HepG2 (cell line): ENCODE results near the gene SNX10. TPM values are rescaled to one million over a fixed set of nuclear protein-coding genes. Genes with fewer than 3 reads are reported as not detected.

ENCODE experiments used
- AHDC1 ChIP-seq: sonication (generic); formaldehyde crosslinking; IDR thresholded peaks from 2 replicates; pipeline ENCODE4 v1.5.1; 2020; ENCODE audit warnings: mild to moderate bottlenecking, missing genetic modification reagents, borderline replicate concordance
- AKAP8 ChIP-seq: sonication (generic); formaldehyde crosslinking; IDR thresholded peaks from 2 replicates; pipeline ENCODE4 v1.5.1; 2020; ENCODE audit warnings: mild to moderate bottlenecking, missing genetic modification reagents
- NR1H2 ChIP-seq: sonication (generic); formaldehyde crosslinking; IDR thresholded peaks from 2 replicates; pipeline ENCODE4 v1.8.1; 2022; ENCODE audit warnings: low read depth, missing genetic modification reagents, borderline replicate concordance
- ONECUT2 ChIP-seq: sonication (generic); formaldehyde crosslinking; IDR thresholded peaks from 2 replicates; pipeline ENCODE4 v1.4.0; 2020; ENCODE audit warnings: missing genetic modification reagents
- SRSF4 ChIP-seq: fragments of 200-400 bp; formaldehyde crosslinking; IDR thresholded peaks from one replicate; pipeline ENCODE4 v1.6.1; 2018; ENCODE audit warnings: mild to moderate bottlenecking, low read depth, low read length, moderate library complexity; ENCODE audit not compliant: poor library complexity, severe bottlenecking
- TRIM22 ChIP-seq: fragments of 450-650 bp; IDR thresholded peaks from 2 replicates; pipeline ENCODE4 v1.6.1; 2017
- YY1 ChIP-seq: IDR thresholded peaks from 2 replicates; pipeline ENCODE4 v1.6.1; 2011; ENCODE audit warnings: low read length, low read depth, moderate library complexity, mild to moderate bottlenecking; ENCODE audit not compliant: insufficient read depth, insufficient replicate concordance
- ZFP1 ChIP-seq: IDR thresholded peaks from 2 replicates; pipeline ENCODE4 v1.6.1; 2016
- ZIK1 ChIP-seq: sonication (generic); formaldehyde crosslinking; IDR thresholded peaks from 2 replicates; pipeline ENCODE4 v1.5.0; 2020; ENCODE audit warnings: mild to moderate bottlenecking, low read depth, missing genetic modification reagents, borderline replicate concordance
- ZNF251 ChIP-seq: sonication (generic); formaldehyde crosslinking; IDR thresholded peaks from 2 replicates; pipeline ENCODE4 v1.9.0; 2021; ENCODE audit warnings: mild to moderate bottlenecking, missing genetic modification reagents
- ZNF501 ChIP-seq: sonication (generic); formaldehyde crosslinking; IDR thresholded peaks from 2 replicates; pipeline ENCODE4 v1.5.1; 2020; ENCODE audit warnings: mild to moderate bottlenecking, moderate library complexity, missing genetic modification reagents
- ZNF605 ChIP-seq: sonication (generic); formaldehyde crosslinking; IDR thresholded peaks from 2 replicates; pipeline ENCODE4 v1.8.0; 2022; ENCODE audit warnings: mild to moderate bottlenecking, missing genetic modification reagents
- ZNF781 ChIP-seq: sonication (generic); formaldehyde crosslinking; IDR thresholded peaks from 2 replicates; pipeline ENCODE4 v1.5.1; 2020; ENCODE audit warnings: borderline replicate concordance, mild to moderate bottlenecking, missing genetic modification reagents; ENCODE audit errors: not compliant biosample characterization
- ZNF850 ChIP-seq: sonication (generic); formaldehyde crosslinking; conservative IDR thresholded peaks from 2 replicates; pipeline ENCODE4 v1.9.0; 2021; ENCODE audit warnings: mild to moderate bottlenecking, missing genetic modification reagents
- ZSCAN30 ChIP-seq: sonication (generic); formaldehyde crosslinking; IDR thresholded peaks from 2 replicates; pipeline ENCODE4 v1.5.0; 2020; ENCODE audit warnings: mild to moderate bottlenecking, missing genetic modification reagents
- polyA plus RNA-seq, 8 experiments: library from polyadenylated mRNA; depleted of rRNA in 3 of 8; stranded (reverse) in 7 of 8; unstranded in 1 of 8; fragments of >200 nt; fragmentation: Illumina TruSeq in 4 of 8; extraction: Trizol in 4 of 8; gene quantifications; 2 replicates each; pipeline versions ENCODE4 v1.2.1 to v1.2.3, GENCODE V29; 2011 to 2016; ENCODE audit warnings: low read depth in 4 of 8, missing spikeins in 1 of 8, mixed read lengths in 1 of 8; ENCODE audit not compliant: insufficient read depth in 1 of 8
- total RNA-seq, 5 experiments: library from RNA; depleted of rRNA; stranded (reverse); fragments of >200 nt; fragmentation: Illumina TruSeq; extraction: Trizol; gene quantifications; 2 replicates each; pipeline ENCODE4 v1.2.3, GENCODE V29; 2016; ENCODE audit warnings: low read depth in 1 of 5
- TF ChIP-seq, protein P1 (sequence below): sonication (generic); formaldehyde crosslinking; IDR thresholded peaks from 2 replicates; pipeline ENCODE4 v1.4.0; 2020; ENCODE audit warnings: missing genetic modification reagents, borderline replicate concordance

SNX10 gene
- total and polyA plus RNA-seq, 2 of the 13 experiments (the other 11 are each of a cell fraction or from before 2014, with no cell fraction given) = 26.0 to 27.6 TPM

DNA sequence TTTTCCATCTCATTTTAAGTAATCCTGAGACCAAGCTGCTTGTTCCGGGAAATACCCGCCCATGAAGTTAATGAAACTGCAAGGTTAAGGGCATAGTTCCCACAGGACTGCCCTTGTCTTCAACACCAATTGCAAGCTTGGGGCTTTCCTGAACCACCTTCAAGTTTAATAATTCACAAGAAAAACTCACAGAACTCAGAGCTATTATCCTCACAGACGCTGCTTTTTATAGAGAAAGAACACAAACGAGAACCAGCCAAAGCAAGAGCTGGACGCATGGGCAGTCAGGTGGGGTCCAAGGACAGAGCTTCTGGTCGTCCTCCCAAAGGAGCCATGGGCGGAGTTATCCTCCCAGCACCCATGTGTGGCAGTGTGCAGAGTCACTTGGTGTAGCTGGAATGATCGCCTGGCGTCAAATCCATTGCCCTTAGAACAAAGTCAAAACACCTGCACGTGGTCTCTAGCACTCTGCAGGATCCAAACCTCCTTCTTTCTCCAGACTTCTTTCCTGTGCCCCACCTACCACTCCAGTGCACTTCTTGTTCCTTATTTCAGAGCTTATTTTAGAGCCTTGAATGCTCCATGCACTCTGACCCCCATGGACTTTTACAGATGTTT is 56.7 kb downstream of the SNX10 start (continued):
- no peak for TF ChIP-seq ZNF781
- TF ChIP-seq AHDC1 (CRISPR knock-in tag) = peak; percentile 84
- TF ChIP-seq NR1H2 = no peak
- TF ChIP-seq ZIK1 = no peak
- TF ChIP-seq, protein P1, sequence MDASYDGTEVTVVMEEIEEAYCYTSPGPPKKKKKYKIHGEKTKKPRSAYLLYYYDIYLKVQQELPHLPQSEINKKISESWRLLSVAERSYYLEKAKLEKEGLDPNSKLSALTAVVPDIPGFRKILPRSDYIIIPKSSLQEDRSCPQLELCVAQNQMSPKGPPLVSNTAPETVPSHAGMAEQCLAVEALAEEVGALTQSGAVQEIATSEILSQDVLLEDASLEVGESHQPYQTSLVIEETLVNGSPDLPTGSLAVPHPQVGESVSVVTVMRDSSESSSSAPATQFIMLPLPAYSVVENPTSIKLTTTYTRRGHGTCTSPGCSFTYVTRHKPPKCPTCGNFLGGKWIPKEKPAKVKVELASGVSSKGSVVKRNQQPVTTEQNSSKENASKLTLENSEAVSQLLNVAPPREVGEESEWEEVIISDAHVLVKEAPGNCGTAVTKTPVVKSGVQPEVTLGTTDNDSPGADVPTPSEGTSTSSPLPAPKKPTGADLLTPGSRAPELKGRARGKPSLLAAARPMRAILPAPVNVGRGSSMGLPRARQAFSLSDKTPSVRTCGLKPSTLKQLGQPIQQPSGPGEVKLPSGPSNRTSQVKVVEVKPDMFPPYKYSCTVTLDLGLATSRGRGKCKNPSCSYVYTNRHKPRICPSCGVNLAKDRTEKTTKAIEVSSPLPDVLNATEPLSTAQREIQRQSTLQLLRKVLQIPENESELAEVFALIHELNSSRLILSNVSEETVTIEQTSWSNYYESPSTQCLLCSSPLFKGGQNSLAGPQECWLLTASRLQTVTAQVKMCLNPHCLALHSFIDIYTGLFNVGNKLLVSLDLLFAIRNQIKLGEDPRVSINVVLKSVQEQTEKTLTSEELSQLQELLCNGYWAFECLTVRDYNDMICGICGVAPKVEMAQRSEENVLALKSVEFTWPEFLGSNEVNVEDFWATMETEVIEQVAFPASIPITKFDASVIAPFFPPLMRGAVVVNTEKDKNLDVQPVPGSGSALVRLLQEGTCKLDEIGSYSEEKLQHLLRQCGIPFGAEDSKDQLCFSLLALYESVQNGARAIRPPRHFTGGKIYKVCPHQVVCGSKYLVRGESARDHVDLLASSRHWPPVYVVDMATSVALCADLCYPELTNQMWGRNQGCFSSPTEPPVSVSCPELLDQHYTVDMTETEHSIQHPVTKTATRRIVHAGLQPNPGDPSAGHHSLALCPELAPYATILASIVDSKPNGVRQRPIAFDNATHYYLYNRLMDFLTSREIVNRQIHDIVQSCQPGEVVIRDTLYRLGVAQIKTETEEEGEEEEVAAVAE (CRISPR knock-in tag) = peak; percentile 18; the same call in 1 of the 2 replicates
- no peak for TF ChIP-seq SRSF4
- TF ChIP-seq YY1 = no peak
- TF ChIP-seq ZNF850 (CRISPR knock-in tag) = no peak
- TF ChIP-seq ONECUT2 (CRISPR knock-in tag) = 0 out of 2 replicates have a peak, but pooled peaks have one; percentile 6
- TF ChIP-seq TRIM22 = no peak
- peak; percentile 82; the same call in 1 of the 2 replicates for TF ChIP-seq ZNF605 (CRISPR knock-in tag)
- no peak for TF ChIP-seq ZFP1 (CRISPR knock-in tag)
- no peak for TF ChIP-seq ZSCAN30 (CRISPR knock-in tag)
- TF ChIP-seq ZNF501 (CRISPR knock-in tag) = peak; percentile 70; the same call in 1 of the 2 replicates
- no peak for TF ChIP-seq ZNF251 (CRISPR knock-in tag)
- no peak for TF ChIP-seq AKAP8 (CRISPR knock-in tag)
